ENCODE results near the gene ZNF292.

DNA sequence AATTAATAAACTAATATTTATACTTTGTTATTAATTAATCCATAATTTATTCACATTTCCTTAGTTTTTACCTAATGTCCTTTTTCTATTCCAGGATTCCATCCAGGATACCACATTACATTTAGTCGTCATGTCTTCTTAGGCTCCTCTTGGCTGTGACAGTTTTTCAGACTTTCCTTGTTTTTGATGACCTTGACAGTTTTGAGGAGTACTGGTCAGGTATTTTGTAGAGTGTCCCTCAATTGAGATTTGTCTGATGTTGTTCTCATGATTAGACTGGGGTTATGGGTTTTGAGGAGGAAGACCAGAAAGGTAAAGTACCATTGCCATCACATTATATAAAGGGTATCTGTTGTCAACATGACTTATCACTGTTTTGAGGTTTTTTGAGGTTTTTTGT lies 67.3 kb downstream of the ZNF292 start:
- TF ChIP-seq GATA2 (IDR thresholded peaks at IDR 0.05; ENCODE audit: low read depth, low read length): no peak
- TF ChIP-seq GATA3 (IDR thresholded peaks at IDR 0.05; ENCODE audit: low read depth, low read length): no peak

All from SH-SY5Y (cell line).